Upper lobe of right lung (tissue), 1 donor: ENCODE results near the gene EPB42. TPM values are rescaled to one million over a fixed set of nuclear protein-coding genes. Genes with fewer than 3 reads are reported as not detected.

Experiments used
- ATAC-seq: fragments of 200-7000 bp; cut with Tn5 transposase; one replicate; pipeline ENCODE4 v1.9.1; 2020; ENCODE audit warnings: mild to moderate bottlenecking, moderate library complexity
- DNase-seq: peaks from one replicate; pipeline ENCODE4 v3.0.0-alpha.2; 2020
- H3K27ac ChIP-seq: fragments of 200-600 bp; one replicate; pipeline ENCODE4 v1.8.0; 2022
- H3K27me3 ChIP-seq: fragments of 200-600 bp; one replicate; pipeline ENCODE4 v1.8.0; 2022; ENCODE audit warnings: mild to moderate bottlenecking
- H3K36me3 ChIP-seq: fragments of 200-600 bp; one replicate; pipeline ENCODE4 v1.8.0; 2022
- H3K4me1 ChIP-seq: fragments of 200-600 bp; one replicate; pipeline ENCODE4 v1.8.0; 2022
- H3K4me3 ChIP-seq: fragments of 200-600 bp; one replicate; pipeline ENCODE4 v1.8.0; 2022; ENCODE audit warnings: mild to moderate bottlenecking
- H3K9me3 ChIP-seq: fragments of 200-600 bp; one replicate; pipeline ENCODE4 v1.8.0; 2022
- CTCF ChIP-seq: fragments of 200-600 bp; IDR thresholded peaks from one replicate; pipeline ENCODE4 v1.8.0; 2022; ENCODE audit warnings: antibody characterized with exemption
- intact Hi-C: fragments of 100-400 bp; cut with DNase I; formaldehyde crosslinking; loops from one replicate; pipeline ENCODE4 v1.11.0; 2022
- total RNA-seq: library from RNA; stranded (reverse); fragmentation: NEBNext Ultra II Directional; extraction: Animal tissue kit (Norgen Biotek cat#: 25700); gene quantifications from one replicate; pipeline ENCODE4 v1.2.1, GENCODE V29; 2021
- donor health status: DM: no; HTN: yes; CAD: no; lungs with severe emphysema.

EPB42 gene
- total RNA-seq, 1 donor from 2014 or later, result not detected

- no peaks in the 10 kb centered on the region for H3K9me3 ChIP-seq
- no peaks in the 10 kb centered on the region for H3K4me1 ChIP-seq
- DNase-seq, result no peak
- no peak for ATAC-seq
- TF ChIP-seq CTCF, result no peak
- intact Hi-C loops, result no loop called here
- no peak overlapping the region for H3K27ac ChIP-seq
- H3K36me3 ChIP-seq, result no peaks in the 10 kb centered on the region
- H3K4me3 ChIP-seq, result no peak overlapping the region
- no peaks in the 10 kb centered on the region for H3K27me3 ChIP-seq
These were observed 28.4 kb upstream of the EPB42 start for GRCh38 chr15:43249236-43249635.

- Histone ChIP-seq H3K4me1 (no peaks in the 10 kb centered on the region), H3K27me3 (no peaks in the 10 kb centered on the region), H3K4me3 (no peak overlapping the region), H3K36me3 (no peaks in the 10 kb centered on the region), H3K27ac (no peak overlapping the region), H3K9me3 (no peaks in the 10 kb centered on the region)
- intact Hi-C loops, result no loop called here
- ATAC-seq, result no peak
- no peak for DNase-seq
- TF ChIP-seq CTCF, result no peak
These were observed 25.5 kb upstream of the EPB42 start for GRCh38 chr15:43246261-43246774.

- H3K27ac ChIP-seq, result no peak overlapping the region
- H3K9me3 ChIP-seq, result no peaks in the 10 kb centered on the region
- ATAC-seq (no peak), DNase-seq (no peak)
- H3K4me1 ChIP-seq, result no peaks in the 10 kb centered on the region
- TF ChIP-seq CTCF, result no peak
- no peaks in the 10 kb centered on the region for H3K36me3 ChIP-seq
- intact Hi-C loops, result no loop called here
- H3K27me3 ChIP-seq, result no peaks in the 10 kb centered on the region
- no peak overlapping the region for H3K4me3 ChIP-seq
These were observed 23.3 kb upstream of the EPB42 start for GRCh38 chr15:43244092-43244491.

GRCh38 chr15:43243020-43243645 is 22.3 kb upstream of the EPB42 start:
- DNase-seq, result no peak
- H3K36me3 ChIP-seq, result no peaks in the 10 kb centered on the region
- no peak for ATAC-seq

GRCh38 chr15:43242616-43243015 is 21.8 kb upstream of the EPB42 start:
- Histone ChIP-seq H3K27me3 (no peaks in the 10 kb centered on the region), H3K4me3 (no peak overlapping the region), H3K9me3 (no peaks in the 10 kb centered on the region), H3K27ac (no peak overlapping the region), H3K4me1 (no peaks in the 10 kb centered on the region), H3K36me3 (no peaks in the 10 kb centered on the region)
- ATAC-seq (no peak), DNase-seq (no peak)
- intact Hi-C loops, result no loop called here
- TF ChIP-seq CTCF, result no peak

More at GRCh38 chr15:43243020-43243645, 22.3 kb upstream of the EPB42 start:
- Histone ChIP-seq H3K4me1 (no peaks in the 10 kb centered on the region), H3K4me3 (no peak overlapping the region), H3K27ac (no peak overlapping the region), H3K27me3 (no peaks in the 10 kb centered on the region), H3K9me3 (no peaks in the 10 kb centered on the region)
- no peak for TF ChIP-seq CTCF
- intact Hi-C loops, result no loop called here
